Measurements from ENCODE around the gene SERGEF. TPM values are rescaled to one million over a fixed set of nuclear protein-coding genes. Genes with fewer than 3 reads are reported as not detected.

Gene SERGEF
- total and polyA plus RNA-seq, 2 of the 13 experiments (the other 11 are each of a cell fraction or from before 2014, with no cell fraction given): 54.5 to 114 TPM

DNA sequence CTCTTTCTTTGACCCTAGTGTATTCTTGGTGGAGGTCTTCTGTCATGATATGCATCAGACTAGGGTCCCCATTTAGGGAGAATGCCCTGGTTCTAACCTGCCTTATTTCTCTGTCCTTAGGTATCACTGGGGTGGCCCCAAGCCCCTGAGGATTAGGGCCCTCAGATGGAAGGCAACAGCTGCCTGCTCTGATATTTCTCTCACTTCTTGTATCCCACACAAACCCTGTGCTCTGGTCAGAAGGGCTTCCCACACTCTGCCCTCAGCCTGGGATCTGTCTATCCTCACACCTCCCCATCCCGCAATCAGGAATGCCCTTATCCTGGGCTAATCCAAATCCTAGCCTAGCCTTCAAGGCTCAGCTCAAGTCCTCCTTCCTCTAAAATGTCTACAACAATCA is 202.8 kb downstream of the SERGEF start (continued):
- TF ChIP-seq, protein P1, sequence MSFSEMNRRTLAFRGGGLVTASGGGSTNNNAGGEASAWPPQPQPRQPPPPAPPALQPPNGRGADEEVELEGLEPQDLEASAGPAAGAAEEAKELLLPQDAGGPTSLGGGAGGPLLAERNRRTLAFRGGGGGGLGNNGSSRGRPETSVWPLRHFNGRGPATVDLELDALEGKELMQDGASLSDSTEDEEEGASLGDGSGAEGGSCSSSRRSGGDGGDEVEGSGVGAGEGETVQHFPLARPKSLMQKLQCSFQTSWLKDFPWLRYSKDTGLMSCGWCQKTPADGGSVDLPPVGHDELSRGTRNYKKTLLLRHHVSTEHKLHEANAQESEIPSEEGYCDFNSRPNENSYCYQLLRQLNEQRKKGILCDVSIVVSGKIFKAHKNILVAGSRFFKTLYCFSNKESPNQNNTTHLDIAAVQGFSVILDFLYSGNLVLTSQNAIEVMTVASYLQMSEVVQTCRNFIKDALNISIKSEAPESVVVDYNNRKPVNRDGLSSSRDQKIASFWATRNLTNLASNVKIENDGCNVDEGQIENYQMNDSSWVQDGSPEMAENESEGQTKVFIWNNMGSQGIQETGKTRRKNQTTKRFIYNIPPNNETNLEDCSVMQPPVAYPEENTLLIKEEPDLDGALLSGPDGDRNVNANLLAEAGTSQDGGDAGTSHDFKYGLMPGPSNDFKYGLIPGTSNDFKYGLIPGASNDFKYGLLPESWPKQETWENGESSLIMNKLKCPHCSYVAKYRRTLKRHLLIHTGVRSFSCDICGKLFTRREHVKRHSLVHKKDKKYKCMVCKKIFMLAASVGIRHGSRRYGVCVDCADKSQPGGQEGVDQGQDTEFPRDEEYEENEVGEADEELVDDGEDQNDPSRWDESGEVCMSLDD (CRISPR knock-in tag; IDR thresholded peaks at IDR 0.05; ENCODE audit: borderline replicate concordance): no peak
- TF ChIP-seq, protein P2, sequence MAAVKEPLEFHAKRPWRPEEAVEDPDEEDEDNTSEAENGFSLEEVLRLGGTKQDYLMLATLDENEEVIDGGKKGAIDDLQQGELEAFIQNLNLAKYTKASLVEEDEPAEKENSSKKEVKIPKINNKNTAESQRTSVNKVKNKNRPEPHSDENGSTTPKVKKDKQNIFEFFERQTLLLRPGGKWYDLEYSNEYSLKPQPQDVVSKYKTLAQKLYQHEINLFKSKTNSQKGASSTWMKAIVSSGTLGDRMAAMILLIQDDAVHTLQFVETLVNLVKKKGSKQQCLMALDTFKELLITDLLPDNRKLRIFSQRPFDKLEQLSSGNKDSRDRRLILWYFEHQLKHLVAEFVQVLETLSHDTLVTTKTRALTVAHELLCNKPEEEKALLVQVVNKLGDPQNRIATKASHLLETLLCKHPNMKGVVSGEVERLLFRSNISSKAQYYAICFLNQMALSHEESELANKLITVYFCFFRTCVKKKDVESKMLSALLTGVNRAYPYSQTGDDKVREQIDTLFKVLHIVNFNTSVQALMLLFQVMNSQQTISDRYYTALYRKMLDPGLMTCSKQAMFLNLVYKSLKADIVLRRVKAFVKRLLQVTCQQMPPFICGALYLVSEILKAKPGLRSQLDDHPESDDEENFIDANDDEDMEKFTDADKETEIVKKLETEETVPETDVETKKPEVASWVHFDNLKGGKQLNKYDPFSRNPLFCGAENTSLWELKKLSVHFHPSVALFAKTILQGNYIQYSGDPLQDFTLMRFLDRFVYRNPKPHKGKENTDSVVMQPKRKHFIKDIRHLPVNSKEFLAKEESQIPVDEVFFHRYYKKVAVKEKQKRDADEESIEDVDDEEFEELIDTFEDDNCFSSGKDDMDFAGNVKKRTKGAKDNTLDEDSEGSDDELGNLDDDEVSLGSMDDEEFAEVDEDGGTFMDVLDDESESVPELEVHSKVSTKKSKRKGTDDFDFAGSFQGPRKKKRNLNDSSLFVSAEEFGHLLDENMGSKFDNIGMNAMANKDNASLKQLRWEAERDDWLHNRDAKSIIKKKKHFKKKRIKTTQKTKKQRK (IDR thresholded peaks at IDR 0.05; ENCODE audit: low read length): no peak

DNA sequence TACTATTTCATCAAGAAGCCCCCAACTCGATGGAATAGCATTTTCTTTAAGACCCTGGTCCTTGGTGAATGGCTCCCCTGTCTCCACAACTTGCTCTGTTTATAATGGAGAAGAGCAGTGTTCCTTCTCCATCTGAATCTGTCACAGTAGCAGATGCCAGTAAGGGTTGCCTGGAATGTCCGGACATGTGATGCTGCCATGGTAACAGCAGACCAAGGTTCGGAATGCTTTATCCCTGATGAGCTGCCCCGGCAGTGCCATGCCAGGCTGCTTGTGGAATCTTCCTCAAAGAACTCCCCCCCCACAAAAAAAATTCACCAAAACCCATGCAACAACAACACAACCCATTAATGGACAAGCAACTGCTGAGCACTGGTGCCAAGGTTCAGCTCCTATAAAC is 205.8 kb downstream of the SERGEF start:
- no peak for FAIRE-seq
- 78% methylated on average over 4 of the region's 4 CpGs for WGBS (ENCODE audit: low lambda C conversion rate)
- in situ Hi-C loops (cut with HindIII; ENCODE audit: extremely low pct_ligation_motif_present, low pct_unique_long_range_greater_than_20kb) (no loop called here), intact Hi-C loops (cut with micrococcal nuclease; ENCODE audit: unreplicated experiment) (no loop called here)
- POLR2A ChIA-PET: no interaction called here
- no peak for TF ChIP-seq ZNF12 (CRISPR knock-in tag; IDR thresholded peaks at IDR 0.05)
- TF ChIP-seq ARNTL (CRISPR knock-in tag; IDR thresholded peaks at IDR 0.05): no peak
- TF ChIP-seq, protein P3, sequence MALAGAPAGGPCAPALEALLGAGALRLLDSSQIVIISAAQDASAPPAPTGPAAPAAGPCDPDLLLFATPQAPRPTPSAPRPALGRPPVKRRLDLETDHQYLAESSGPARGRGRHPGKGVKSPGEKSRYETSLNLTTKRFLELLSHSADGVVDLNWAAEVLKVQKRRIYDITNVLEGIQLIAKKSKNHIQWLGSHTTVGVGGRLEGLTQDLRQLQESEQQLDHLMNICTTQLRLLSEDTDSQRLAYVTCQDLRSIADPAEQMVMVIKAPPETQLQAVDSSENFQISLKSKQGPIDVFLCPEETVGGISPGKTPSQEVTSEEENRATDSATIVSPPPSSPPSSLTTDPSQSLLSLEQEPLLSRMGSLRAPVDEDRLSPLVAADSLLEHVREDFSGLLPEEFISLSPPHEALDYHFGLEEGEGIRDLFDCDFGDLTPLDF (CRISPR knock-in tag; IDR thresholded peaks at IDR 0.05): no peak
- TF ChIP-seq ZFYVE20 (CRISPR knock-in tag; IDR thresholded peaks at IDR 0.05; ENCODE audit: borderline replicate concordance, low read depth): no peak
- no peak for TF ChIP-seq ZNF773 (CRISPR knock-in tag; IDR thresholded peaks at IDR 0.05; ENCODE audit: borderline replicate concordance)
- TF ChIP-seq MEIS2 (CRISPR knock-in tag; IDR thresholded peaks at IDR 0.05): no peak
- TF ChIP-seq, protein P4, sequence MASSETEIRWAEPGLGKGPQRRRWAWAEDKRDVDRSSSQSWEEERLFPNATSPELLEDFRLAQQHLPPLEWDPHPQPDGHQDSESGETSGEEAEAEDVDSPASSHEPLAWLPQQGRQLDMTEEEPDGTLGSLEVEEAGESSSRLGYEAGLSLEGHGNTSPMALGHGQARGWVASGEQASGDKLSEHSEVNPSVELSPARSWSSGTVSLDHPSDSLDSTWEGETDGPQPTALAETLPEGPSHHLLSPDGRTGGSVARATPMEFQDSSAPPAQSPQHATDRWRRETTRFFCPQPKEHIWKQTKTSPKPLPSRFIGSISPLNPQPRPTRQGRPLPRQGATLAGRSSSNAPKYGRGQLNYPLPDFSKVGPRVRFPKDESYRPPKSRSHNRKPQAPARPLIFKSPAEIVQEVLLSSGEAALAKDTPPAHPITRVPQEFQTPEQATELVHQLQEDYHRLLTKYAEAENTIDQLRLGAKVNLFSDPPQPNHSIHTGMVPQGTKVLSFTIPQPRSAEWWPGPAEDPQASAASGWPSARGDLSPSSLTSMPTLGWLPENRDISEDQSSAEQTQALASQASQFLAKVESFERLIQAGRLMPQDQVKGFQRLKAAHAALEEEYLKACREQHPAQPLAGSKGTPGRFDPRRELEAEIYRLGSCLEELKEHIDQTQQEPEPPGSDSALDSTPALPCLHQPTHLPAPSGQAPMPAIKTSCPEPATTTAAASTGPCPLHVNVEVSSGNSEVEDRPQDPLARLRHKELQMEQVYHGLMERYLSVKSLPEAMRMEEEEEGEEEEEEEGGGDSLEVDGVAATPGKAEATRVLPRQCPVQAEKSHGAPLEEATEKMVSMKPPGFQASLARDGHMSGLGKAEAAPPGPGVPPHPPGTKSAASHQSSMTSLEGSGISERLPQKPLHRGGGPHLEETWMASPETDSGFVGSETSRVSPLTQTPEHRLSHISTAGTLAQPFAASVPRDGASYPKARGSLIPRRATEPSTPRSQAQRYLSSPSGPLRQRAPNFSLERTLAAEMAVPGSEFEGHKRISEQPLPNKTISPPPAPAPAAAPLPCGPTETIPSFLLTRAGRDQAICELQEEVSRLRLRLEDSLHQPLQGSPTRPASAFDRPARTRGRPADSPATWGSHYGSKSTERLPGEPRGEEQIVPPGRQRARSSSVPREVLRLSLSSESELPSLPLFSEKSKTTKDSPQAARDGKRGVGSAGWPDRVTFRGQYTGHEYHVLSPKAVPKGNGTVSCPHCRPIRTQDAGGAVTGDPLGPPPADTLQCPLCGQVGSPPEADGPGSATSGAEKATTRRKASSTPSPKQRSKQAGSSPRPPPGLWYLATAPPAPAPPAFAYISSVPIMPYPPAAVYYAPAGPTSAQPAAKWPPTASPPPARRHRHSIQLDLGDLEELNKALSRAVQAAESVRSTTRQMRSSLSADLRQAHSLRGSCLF (CRISPR knock-in tag; IDR thresholded peaks at IDR 0.05; ENCODE audit: borderline replicate concordance): no peak
- no peak for TF ChIP-seq ZBTB8A (CRISPR knock-in tag; IDR thresholded peaks at IDR 0.05; ENCODE audit: borderline replicate concordance, low read depth)
- no peaks in the 10 kb centered on the region for H4K20me1 ChIP-seq (ENCODE audit: insufficient read depth, low read length)
- no peaks in the 10 kb centered on the region for H3K9me3 ChIP-seq (ENCODE audit: low read length)
- H3K27me3 ChIP-seq (ENCODE audit: control insufficient read depth in 1 of 2, insufficient read depth in 2 of 2, low read length in 2 of 2): no peaks in the 10 kb centered on the region
- H3K4me1 ChIP-seq (ENCODE audit: insufficient read depth, low read length): peaks cover 10% of the 10 kb centered on the region; the same call in 1 of the 2 replicates
- no peak overlapping the region for H3K4me2 ChIP-seq (ENCODE audit: low read depth, low read length)
- H2AFZ ChIP-seq (ENCODE audit: low read length): no peak overlapping the region
- H3K79me2 ChIP-seq (ENCODE audit: insufficient read depth, low read length): no peaks in the 10 kb centered on the region
- H3K4me3 ChIP-seq (replicated peaks in 1 of 3; ENCODE audit: insufficient read depth in 1 of 3, low read depth in 2 of 3, low read length in 3 of 3): no peak overlapping the region
- BruUV-seq (replicated peaks): no TSS peak
- H3K9ac ChIP-seq (ENCODE audit: insufficient read depth, low read depth, low read length): no peak overlapping the region
- ATAC-seq: no peak
- peak; percentile 11 for DNase-seq (ENCODE audit: low spot score)
- peaks cover 0 to 2% of the 10 kb centered on the region in 2 experiments; a peak in 1 of 5 replicates for H3K36me3 ChIP-seq (replicated peaks in 1 of 2; ENCODE audit: control insufficient read depth in 1 of 2, insufficient read depth in 2 of 2, low read length in 2 of 2)
- no peak overlapping the region for H3K27ac ChIP-seq (ENCODE audit: extremely low read length, insufficient read depth, low read length)
- CTCF ChIA-PET (ENCODE audit: low intra/inter-chr PET ratio, low total read pairs): no interaction called here
